ENCODE data around the gene B3GNT5. TPM values are rescaled to one million over a fixed set of nuclear protein-coding genes. Genes with fewer than 3 reads are reported as not detected.
A peak's percentile ranks its signal among the peaks of the same experiment; 100 is the strongest.
"Not testable (repeated sequence)": the region's sequence is repeated elsewhere in the genome, so short reads cannot be mapped to it uniquely, and the experiment has no call there.

B3GNT5 gene
- total and polyA plus RNA-seq, 9 of the 15 experiments (the other 6 are each of a cell fraction or from before 2014, with no cell fraction given), result 8.8 to 23.8 (median 14.4) TPM

DNA sequence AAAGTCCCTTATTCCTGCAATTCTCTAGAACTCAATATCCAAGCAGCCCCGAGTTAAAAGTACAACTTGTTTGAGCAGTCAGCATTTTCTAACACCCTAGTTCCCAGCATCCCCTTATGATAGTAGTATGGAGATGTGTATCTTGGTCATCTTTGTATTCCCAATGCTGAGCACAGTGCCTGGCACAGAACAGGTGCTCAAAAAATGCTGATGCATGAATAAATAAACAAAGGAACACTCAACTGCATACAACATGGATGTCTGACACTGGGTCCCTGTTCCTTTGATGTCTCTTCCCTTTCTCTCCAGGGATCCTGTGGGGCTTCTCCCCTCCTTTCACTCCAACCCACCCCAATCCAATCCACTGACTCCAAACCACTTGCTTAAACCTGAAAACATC lies 23.9 kb upstream of the B3GNT5 start (continued):
- TF ChIP-seq, protein P1, sequence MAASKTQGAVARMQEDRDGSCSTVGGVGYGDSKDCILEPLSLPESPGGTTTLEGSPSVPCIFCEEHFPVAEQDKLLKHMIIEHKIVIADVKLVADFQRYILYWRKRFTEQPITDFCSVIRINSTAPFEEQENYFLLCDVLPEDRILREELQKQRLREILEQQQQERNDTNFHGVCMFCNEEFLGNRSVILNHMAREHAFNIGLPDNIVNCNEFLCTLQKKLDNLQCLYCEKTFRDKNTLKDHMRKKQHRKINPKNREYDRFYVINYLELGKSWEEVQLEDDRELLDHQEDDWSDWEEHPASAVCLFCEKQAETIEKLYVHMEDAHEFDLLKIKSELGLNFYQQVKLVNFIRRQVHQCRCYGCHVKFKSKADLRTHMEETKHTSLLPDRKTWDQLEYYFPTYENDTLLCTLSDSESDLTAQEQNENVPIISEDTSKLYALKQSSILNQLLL (CRISPR knock-in tag; IDR thresholded peaks at IDR 0.05; ENCODE audit: borderline replicate concordance), result no peak
- TF ChIP-seq SREBF2 (CRISPR knock-in tag; IDR thresholded peaks at IDR 0.05) (no peak), ZNF134 (CRISPR knock-in tag; conservative IDR thresholded peaks at IDR 0.05) (no peak)

DNA sequence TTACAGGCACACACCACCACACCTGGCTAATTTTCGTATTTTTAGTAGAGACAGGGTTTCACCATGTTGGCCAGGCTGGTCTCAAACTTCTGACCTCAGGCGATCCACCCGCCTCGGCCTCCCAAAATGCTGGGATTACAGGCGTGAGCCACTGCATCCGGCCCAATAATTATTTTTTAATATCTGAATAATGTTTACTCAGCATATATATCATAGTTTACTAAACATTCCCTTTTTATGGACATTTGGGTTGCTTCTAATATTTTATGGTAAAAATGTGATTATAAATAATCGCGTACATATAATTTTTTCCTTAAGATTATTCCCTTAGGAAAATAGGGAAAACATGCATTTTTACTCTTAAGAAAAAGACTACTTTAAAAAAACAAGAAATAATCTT lies 22.8 kb upstream of the B3GNT5 start:
- DNase-seq (ENCODE audit: extremely low read depth in 1 of 4, low spot score in 3 of 4), result not testable (repeated sequence)
- POLR2A ChIA-PET, result interaction anchor here (0.6 kb wide), 1 partner anchor 23 kb away, joined by 4 read pairs; no protein-coding TSS in a partner anchor
- 62% methylated on average over 8 of the region's 8 CpGs for WGBS (ENCODE audit: insufficient coverage, low coverage, missing lambda C conversion rate)

More for the DNA sequence above, 22.8 kb upstream of the B3GNT5 start:
- TF ChIP-seq MAFF (IDR thresholded peaks at IDR 0.05; ENCODE audit: low read length) (peak; percentile 23; the same call in 1 of the 2 replicates), MAFG (tag; conservative IDR thresholded peaks at IDR 0.05) (peak; percentile 50), MAFK (IDR thresholded peaks at IDR 0.05; ENCODE audit: low read length) (peak; percentile 13; the same call in 1 of the 2 replicates), C11orf30 (IDR thresholded peaks at IDR 0.05; ENCODE audit: low read depth) (peak; percentile 73), ZNF316 (IDR thresholded peaks at IDR 0.05) (peak; percentile 86)
- H3K27ac ChIP-seq (ENCODE audit: extremely low read depth, low read depth, low read length); H3K4me3 ChIP-seq; ATAC-seq; CTCF ChIA-PET (ENCODE audit: low intra/inter-chr PET ratio); H3K9me3 ChIP-seq (replicated peaks; ENCODE audit: control insufficient read depth, insufficient read depth, low read depth, low read length); H3K4me1 ChIP-seq (replicated peaks in 1 of 2; ENCODE audit: control insufficient read depth in 2 of 2, insufficient read depth in 2 of 2, low read length in 2 of 2); H3K27me3 ChIP-seq (ENCODE audit: control insufficient read depth in 2 of 2, insufficient read depth in 2 of 2, low read length in 2 of 2); H3K9me1 ChIP-seq (ENCODE audit: control insufficient read depth, insufficient read depth, low read length); H3K79me2 ChIP-seq (ENCODE audit: control insufficient read depth, insufficient read depth, low read length); H2AFZ ChIP-seq (ENCODE audit: low read depth, low read length); BruUV-seq (replicated peaks); H3K9ac ChIP-seq (ENCODE audit: insufficient read depth in 1 of 2, low read depth in 2 of 2, low read length in 2 of 2); in situ Hi-C loops (cut with MboI); intact Hi-C loops (cut with micrococcal nuclease); H4K20me1 ChIP-seq (replicated peaks; ENCODE audit: control insufficient read depth, insufficient read depth, low read length); H3K4me2 ChIP-seq (ENCODE audit: insufficient read depth, low read length); H3K36me3 ChIP-seq (ENCODE audit: control insufficient read depth, insufficient read depth, low read length); FAIRE-seq: not testable (repeated sequence)
